NB4 (cell line): ENCODE data around the gene YWHAE.

ENCODE experiments used
- CTCF ChIP-seq: IDR thresholded peaks from one replicate; pipeline ENCODE4 v1.5.1; 2012; ENCODE audit warnings: low read depth, low read length
- MAX ChIP-seq: IDR thresholded peaks from 2 replicates; pipeline ENCODE4 v1.6.1; 2011; ENCODE audit warnings: low read depth, low read length
- POLR2A ChIP-seq: IDR thresholded peaks from 2 replicates; pipeline ENCODE4 v1.6.1; 2011; ENCODE audit warnings: mild to moderate bottlenecking; ENCODE audit not compliant: insufficient read length; ENCODE audit errors: extremely low read depth

GRCh38 chr17:1315409-1315808, 84.6 kb downstream of the YWHAE start:
- TF ChIP-seq CTCF: no peak
- no peak for TF ChIP-seq POLR2A
- TF ChIP-seq MAX: no peak
